ENCODE measurements around the gene TMEM212.

GRCh38 chr3:171908731-171909130 lies 65.6 kb downstream of the TMEM212 start:
- TF ChIP-seq, protein P1, sequence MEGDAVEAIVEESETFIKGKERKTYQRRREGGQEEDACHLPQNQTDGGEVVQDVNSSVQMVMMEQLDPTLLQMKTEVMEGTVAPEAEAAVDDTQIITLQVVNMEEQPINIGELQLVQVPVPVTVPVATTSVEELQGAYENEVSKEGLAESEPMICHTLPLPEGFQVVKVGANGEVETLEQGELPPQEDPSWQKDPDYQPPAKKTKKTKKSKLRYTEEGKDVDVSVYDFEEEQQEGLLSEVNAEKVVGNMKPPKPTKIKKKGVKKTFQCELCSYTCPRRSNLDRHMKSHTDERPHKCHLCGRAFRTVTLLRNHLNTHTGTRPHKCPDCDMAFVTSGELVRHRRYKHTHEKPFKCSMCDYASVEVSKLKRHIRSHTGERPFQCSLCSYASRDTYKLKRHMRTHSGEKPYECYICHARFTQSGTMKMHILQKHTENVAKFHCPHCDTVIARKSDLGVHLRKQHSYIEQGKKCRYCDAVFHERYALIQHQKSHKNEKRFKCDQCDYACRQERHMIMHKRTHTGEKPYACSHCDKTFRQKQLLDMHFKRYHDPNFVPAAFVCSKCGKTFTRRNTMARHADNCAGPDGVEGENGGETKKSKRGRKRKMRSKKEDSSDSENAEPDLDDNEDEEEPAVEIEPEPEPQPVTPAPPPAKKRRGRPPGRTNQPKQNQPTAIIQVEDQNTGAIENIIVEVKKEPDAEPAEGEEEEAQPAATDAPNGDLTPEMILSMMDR (IDR thresholded peaks at IDR 0.05), result no peak
- no peak for TF ChIP-seq POLR2A (IDR thresholded peaks at IDR 0.05)

Data from right lobe of liver (tissue), 4 donors.